HG03025 (cell line): ENCODE measurements around the gene RFC2.
"Not testable (repeated sequence)": the region's sequence is repeated elsewhere in the genome, so short reads cannot be mapped to it uniquely, and the experiment has no call there.

ENCODE experiments used
- ATAC-seq: cut with Tn5 transposase; IDR thresholded peaks from one replicate; pipeline ENCODE4 v1.9.1; 2021; ENCODE audit warnings: mild to moderate bottlenecking, moderate library complexity; ENCODE audit not compliant: unreplicated experiment, low FRiP score

Gene RFC2

GRCh38 chr7:74283858-74284447, 29.8 kb upstream of the RFC2 start:
- ATAC-seq: no peak

DNA sequence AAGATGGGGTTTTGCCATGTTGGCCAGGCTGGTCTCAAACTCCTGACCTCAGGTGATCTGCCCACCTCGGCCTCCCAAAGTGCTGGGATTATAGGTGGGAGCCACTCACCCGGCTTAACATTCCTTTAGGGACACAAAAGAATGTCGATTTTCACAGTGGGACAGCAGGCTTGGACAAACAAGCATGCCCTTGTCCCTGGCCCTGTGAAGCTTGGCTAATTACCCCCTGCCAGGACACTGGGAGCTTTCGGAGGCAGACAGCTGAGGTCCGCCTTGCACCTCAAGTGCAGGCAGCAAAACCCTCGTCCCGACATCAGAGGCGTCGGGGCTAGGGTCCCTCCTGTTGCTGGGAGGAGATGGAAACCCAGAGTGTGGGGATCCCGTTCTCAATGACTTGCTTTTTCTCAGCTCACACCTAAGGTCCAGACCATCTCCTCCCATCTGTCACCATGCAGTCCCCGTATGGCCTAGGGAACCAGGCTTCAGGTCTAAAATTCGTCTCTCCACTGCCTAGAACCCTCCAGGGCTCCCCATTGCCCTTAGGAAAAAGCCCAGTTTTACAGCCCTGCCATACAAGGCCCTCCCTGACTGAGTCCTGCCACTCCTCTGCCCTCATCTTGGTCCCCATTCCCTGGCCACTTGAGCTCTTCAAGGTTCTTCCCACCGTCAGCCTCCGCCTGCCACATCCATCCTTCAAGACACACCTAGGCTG, 28.7 kb upstream of the RFC2 start:
- ATAC-seq: no peak

GRCh38 chr7:74280985-74281384, 26.8 kb upstream of the RFC2 start:
- ATAC-seq: no peak

DNA sequence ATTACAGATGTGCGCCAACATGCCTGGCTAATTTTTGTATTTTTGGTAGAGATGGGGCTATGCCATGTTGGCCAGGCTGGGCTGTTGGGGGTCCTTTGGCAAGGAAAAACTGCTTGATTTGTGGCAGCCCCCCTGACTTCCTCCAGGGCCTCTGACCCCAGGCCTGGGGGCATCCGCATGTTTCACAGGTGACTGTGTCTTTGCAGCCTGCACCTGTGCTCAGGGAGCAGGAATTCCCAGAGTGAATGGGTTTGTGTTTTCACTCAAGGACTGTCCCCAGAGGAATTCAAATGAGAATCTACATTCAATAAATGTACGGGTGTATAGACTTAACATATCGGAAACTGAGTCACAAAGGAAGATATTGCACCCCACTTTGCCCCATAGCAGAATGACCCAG, 23.4 kb upstream of the RFC2 start:
- no peak for ATAC-seq

DNA sequence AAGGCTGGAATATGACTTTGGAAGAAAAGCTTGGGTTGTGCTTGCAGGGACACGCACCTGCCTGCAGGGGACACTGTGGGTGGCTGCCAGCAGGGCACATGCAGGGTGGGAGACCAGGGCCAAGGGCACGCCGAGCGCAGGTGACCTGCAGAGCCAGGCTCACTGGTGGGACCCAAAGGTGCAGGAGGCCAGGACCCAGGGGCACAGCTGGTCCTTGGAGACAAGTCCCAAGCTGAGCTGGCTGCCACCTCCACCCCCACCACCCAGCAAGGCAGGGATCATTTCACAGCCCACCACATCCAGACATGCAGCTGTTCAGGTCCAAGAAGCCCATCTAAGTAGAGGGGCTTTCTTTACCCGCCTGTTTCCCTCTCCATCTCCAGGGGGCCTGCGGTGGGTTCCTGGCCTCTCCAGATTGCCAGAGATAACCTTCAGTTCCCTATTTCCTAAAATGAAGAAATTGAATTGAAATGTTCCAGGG, 21.2 kb upstream of the RFC2 start:
- no peak for ATAC-seq

DNA sequence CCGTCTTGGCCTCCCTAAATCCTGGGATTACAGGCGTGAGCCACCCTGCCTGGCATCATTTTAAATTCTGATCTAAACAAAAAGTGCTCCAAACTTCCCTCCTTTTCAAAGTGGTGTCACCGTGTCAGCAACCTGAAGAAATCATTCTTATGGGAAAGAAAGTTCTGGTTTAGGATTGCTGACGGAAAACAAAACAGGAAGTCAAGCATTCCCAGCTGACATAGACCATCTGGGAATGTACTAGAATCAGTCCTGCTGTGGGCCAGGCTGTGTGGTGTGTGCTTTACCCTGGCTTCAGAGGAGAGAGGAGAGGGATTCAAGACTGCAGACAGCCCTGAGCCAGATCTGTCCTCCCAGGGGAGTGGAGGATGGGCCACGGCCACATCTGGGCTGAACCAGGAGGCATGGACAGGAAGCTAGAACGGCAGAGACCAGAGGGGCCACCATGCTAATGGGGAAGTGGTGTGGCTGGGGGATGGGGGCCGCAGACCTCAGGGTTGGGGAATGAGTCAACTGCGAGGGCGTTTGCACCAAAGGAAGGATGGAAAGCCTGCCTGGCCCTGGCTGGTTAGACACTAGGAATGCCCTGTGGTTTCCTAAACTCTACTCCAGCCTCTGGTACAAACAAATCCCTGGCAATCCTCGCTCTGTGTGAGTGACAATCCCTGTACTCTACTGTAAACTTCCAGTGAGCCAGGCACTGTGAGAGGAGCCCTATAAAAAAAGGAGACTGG, 18.3 kb upstream of the RFC2 start:
- no peak for ATAC-seq

GRCh38 chr7:74271742-74272141, 17.5 kb upstream of the RFC2 start:
- ATAC-seq: no peak

- ATAC-seq: no peak
Measured at GRCh38 chr7:74269757-74270277, 15.6 kb upstream of the RFC2 start.

DNA sequence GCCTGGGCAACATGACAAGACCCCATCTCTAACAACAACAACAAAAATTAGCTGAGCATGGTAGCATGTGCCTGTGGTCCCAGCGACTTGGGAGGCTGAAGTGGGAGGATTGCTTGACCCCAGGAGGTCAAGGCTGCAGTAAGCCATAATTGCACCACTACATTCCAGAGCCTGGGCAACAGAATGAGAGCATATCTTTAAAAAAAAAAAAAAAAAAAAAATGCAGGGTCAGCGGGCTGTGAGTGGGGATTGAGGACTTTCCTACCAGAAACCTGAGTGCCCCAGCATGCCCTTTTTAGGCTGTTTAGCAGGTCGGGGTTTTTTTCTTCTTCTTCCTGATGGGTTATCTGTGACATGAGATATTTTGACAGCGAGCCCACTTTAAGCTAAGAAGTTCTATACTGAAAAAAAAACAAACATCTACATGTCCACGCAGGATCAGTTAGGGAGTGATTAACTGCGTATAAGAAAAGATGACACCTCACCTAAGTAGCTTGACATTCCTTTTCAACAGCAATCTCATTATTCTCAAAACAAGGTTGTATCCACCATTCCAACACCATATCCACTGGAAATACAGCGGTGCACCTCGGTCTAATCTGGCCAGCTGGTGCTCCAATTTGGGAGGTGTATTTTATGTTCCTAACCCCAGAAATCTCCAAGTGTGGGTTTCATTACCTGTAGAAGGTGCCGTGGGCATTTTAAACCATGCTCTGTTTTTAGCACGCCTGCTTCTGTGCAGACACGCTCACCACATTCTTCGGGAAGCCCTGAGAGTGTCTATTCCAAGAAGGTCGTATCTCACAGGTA, 13.8 kb upstream of the RFC2 start:
- ATAC-seq: no peak

GRCh38 chr7:74266191-74266963, 12.2 kb upstream of the RFC2 start:
- ATAC-seq: no peak

DNA sequence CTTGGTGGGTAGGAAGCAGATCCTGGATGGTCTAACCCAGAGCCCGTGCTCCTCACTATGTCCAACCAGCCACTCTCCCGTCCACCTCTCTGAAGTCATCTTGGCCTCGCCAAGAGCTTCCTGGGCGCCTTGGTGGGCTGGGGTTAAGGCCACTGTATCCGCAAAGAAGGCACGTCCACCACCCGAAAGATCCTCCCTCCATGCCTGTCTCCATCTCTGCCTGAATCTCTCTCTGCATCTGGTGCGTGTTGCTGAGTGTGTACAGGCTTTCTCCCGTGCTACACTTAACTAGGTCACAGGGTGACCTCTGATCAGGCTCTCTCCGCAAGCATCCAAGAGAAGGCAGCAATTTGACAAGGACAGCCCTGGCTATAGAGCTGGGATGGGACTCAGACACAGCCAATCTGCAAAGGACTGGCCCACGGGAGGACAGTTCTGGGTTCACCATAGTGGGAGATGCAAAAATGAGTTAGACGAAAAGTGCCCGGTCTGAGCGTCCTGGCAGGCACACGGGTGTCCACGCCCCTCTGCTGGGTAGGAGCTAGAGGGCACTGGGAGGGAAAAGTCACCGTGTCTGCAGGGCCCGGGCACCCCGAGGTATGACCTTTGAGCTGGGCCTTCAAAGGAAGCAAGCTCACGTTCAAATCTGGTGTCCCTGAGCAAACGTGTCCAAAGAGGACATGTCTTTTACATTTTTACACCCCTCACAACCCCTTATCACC, 9.4 kb upstream of the RFC2 start:
- ATAC-seq: no peak

- no peak for ATAC-seq
Measured at GRCh38 chr7:74262639-74263398, 8.6 kb upstream of the RFC2 start.

- no peak for ATAC-seq
Measured at GRCh38 chr7:74258639-74259038, 4.4 kb upstream of the RFC2 start.

DNA sequence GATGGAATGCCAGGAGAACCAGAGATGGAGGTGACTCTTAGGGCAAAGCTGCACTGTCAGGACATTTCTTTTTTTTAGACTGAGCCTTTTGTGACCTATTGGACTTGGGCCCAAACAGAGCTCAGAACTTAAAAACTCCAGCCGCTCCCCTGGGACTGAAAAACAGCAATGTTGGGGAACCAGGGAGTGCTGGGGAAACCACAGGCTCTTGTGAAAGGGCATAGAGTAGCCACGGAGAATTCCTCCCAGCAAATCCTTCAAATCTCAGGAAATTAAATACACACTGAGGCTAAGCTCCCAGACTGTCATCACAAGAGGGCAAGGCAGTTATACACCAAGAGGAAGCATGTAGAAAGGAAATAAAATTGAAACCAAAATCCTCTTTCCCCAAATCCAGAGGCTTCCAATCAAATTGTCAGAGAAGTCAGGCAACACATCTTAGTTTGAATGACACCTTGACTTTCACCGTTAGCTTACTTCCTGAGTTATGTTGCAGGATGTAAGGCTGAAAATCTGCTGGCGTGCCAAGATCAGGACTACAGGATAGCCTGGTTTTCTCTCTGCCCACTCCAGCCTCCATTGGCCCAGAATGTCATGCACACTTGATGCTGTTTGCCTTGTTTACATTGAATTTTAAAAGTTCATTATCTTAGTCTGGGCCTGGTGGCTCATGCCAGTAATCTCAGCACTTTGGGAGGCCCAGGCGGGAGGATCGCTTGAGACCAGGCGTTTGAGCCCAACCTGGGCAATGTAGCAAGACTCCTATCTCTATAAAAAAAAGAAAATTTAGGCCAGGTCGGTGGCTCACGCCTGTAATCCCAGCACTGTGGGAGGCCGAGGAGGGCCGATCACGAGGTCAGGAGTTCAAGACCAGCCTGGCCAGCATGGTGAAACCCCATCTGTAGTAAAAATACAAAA, 2.6 kb upstream of the RFC2 start:
- ATAC-seq: no peak

DNA sequence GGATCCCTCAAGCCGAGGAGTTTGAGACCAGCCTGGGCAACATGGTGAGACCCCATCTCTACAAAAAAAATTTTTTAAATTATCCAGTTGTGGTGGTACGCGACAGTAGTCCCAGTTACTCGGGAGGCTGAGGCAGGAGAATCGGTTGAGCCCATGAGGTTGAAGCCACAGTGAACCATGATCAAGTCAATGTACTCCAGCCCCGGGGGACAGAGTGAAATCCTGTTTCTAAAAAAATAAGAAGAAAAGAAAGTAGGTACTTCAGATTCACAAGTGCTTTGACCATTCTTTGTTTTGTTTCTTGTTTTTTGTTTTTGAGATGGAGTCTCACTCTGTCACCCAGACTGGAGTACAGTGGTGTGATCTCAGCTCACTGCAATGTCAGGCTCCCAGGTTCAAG, 1.3 kb upstream of the RFC2 start:
- ATAC-seq: not testable (repeated sequence)

- no peak for ATAC-seq
Measured at GRCh38 chr7:74254858-74255379, 720 bp upstream of the RFC2 start.

DNA sequence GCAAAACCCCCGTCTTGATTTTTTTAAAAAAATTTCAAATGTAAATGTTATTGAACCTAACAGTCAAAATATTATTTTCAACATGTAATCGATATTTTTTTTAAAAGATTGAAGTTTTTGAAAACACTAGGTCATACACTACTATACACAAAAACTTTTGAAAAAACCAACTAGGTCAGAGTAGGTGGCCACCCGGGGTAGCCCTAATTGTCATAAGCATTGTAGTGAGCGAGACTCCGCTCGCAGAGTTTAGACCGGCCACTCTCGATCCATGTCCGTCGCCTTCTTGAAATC, 417 bp downstream of the RFC2 start:
- ATAC-seq: peak; percentile 3
